ENCODE data around the gene ARHGEF11. TPM values are rescaled to one million over a fixed set of nuclear protein-coding genes. Genes with fewer than 3 reads are reported as not detected.

The ARHGEF11 gene
- total and polyA plus RNA-seq, 9 of the 15 experiments (the other 6 are each of a cell fraction or from before 2014, with no cell fraction given) = 0.14 to 15.5 (median 9.0) TPM

DNA sequence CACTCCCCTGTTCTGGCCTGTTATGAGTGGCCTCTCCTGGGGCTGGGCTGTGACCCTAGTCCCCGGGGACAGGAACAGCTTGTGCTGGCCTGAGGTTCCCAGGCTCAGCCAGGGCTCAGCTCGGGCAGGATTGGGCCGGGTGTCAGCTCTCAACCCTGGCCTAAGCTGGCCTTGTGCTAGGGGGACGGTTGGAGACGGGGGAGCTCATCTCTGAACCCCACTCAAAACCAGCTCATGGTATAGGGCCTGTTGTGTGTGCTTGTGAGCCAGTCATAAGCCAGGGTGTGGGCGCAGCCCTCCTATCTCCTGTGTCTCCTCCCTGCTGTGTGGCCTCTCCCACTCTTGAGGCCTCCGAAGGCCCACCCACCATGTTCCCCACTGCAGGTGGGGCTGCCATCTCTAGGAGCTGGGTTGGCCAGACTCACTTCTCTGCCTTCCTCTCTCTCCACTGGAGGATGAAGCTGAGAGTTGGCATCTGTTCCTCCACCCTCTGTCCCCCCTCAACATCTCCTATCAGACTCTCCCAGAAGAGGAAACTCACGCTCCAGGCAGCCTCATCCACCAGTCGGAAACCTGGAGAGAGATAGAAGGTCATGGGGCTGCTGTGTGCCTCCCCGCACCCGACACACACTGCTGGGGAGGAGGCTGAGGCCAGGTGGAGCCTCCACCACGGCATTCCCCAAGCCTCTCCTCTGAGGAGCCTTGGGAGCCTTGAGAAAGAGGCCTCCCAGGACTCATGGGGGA, 150.7 kb downstream of the ARHGEF11 start (continued):
- TF ChIP-seq, protein P1, sequence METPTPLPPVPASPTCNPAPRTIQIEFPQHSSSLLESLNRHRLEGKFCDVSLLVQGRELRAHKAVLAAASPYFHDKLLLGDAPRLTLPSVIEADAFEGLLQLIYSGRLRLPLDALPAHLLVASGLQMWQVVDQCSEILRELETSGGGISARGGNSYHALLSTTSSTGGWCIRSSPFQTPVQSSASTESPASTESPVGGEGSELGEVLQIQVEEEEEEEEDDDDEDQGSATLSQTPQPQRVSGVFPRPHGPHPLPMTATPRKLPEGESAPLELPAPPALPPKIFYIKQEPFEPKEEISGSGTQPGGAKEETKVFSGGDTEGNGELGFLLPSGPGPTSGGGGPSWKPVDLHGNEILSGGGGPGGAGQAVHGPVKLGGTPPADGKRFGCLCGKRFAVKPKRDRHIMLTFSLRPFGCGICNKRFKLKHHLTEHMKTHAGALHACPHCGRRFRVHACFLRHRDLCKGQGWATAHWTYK (CRISPR knock-in tag; IDR thresholded peaks at IDR 0.05) = 0 out of 2 replicates have a peak, but pooled peaks have one; percentile 10
- TF ChIP-seq EP300 (IDR thresholded peaks at IDR 0.05; ENCODE audit: low read length) = peak; percentile 53; the same call in 1 of the 2 replicates
- no peak for TF ChIP-seq NFATC3 (IDR thresholded peaks at IDR 0.05)
- TF ChIP-seq SMAD3 (CRISPR knock-in tag; conservative IDR thresholded peaks at IDR 0.05) = no peak
- TF ChIP-seq STAG1 (CRISPR knock-in tag; IDR thresholded peaks at IDR 0.05; ENCODE audit: borderline replicate concordance) = no peak
- no peak for TF ChIP-seq NCOA4 (IDR thresholded peaks at IDR 0.05; ENCODE audit: partially characterized antibody)
- TF ChIP-seq, protein P2, sequence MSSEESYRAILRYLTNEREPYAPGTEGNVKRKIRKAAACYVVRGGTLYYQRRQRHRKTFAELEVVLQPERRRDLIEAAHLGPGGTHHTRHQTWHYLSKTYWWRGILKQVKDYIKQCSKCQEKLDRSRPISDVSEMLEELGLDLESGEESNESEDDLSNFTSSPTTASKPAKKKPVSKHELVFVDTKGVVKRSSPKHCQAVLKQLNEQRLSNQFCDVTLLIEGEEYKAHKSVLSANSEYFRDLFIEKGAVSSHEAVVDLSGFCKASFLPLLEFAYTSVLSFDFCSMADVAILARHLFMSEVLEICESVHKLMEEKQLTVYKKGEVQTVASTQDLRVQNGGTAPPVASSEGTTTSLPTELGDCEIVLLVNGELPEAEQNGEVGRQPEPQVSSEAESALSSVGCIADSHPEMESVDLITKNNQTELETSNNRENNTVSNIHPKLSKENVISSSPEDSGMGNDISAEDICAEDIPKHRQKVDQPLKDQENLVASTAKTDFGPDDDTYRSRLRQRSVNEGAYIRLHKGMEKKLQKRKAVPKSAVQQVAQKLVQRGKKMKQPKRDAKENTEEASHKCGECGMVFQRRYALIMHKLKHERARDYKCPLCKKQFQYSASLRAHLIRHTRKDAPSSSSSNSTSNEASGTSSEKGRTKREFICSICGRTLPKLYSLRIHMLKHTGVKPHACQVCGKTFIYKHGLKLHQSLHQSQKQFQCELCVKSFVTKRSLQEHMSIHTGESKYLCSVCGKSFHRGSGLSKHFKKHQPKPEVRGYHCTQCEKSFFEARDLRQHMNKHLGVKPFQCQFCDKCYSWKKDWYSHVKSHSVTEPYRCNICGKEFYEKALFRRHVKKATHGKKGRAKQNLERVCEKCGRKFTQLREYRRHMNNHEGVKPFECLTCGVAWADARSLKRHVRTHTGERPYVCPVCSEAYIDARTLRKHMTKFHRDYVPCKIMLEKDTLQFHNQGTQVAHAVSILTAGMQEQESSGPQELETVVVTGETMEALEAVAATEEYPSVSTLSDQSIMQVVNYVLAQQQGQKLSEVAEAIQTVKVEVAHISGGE (CRISPR knock-in tag; IDR thresholded peaks at IDR 0.05) = peak in 1 of 3 experiments; percentile 69; a peak in 1 of 6 replicates
- TF ChIP-seq ZNF75A (CRISPR knock-in tag; IDR thresholded peaks at IDR 0.05) = no peak
- TF ChIP-seq TCF7 (IDR thresholded peaks at IDR 0.05; ENCODE audit: borderline replicate concordance) = no peak
- TF ChIP-seq, protein P3, sequence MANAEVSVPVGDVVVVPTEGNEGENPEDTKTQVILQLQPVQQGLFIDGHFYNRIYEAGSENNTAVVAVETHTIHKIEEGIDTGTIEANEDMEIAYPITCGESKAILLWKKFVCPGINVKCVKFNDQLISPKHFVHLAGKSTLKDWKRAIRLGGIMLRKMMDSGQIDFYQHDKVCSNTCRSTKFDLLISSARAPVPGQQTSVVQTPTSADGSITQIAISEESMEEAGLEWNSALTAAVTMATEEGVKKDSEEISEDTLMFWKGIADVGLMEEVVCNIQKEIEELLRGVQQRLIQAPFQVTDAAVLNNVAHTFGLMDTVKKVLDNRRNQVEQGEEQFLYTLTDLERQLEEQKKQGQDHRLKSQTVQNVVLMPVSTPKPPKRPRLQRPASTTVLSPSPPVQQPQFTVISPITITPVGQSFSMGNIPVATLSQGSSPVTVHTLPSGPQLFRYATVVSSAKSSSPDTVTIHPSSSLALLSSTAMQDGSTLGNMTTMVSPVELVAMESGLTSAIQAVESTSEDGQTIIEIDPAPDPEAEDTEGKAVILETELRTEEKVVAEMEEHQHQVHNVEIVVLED (CRISPR knock-in tag; IDR thresholded peaks at IDR 0.05) = no peak
- no peak for TF ChIP-seq CREBBP (IDR thresholded peaks at IDR 0.05; ENCODE audit: low read depth, low read length)
- peak; percentile 77; the same call in 1 of the 2 replicates for TF ChIP-seq ZNF263 (CRISPR knock-in tag; IDR thresholded peaks at IDR 0.05; ENCODE audit: borderline replicate concordance)
- TF ChIP-seq SRSF7 (optimal IDR thresholded peaks at IDR 0.05; ENCODE audit: low read depth, low read length) = no peak
- TF ChIP-seq SAFB (IDR thresholded peaks at IDR 0.05; ENCODE audit: borderline replicate concordance, low read depth, low read length) = no peak
- TF ChIP-seq, protein P4, sequence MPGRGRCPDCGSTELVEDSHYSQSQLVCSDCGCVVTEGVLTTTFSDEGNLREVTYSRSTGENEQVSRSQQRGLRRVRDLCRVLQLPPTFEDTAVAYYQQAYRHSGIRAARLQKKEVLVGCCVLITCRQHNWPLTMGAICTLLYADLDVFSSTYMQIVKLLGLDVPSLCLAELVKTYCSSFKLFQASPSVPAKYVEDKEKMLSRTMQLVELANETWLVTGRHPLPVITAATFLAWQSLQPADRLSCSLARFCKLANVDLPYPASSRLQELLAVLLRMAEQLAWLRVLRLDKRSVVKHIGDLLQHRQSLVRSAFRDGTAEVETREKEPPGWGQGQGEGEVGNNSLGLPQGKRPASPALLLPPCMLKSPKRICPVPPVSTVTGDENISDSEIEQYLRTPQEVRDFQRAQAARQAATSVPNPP (IDR thresholded peaks at IDR 0.05; ENCODE audit: borderline replicate concordance, insufficient read depth, insufficient read length) = no peak
- TF ChIP-seq NR2C1 (IDR thresholded peaks at IDR 0.05) = no peak
- TF ChIP-seq NR2C1 (tag; IDR thresholded peaks at IDR 0.05) = peak; percentile 59; the same call in 1 of the 2 replicates
- TF ChIP-seq SMAD2 (IDR thresholded peaks at IDR 0.05; ENCODE audit: low read depth, low read length) = no peak
- no peak for TF ChIP-seq SREBF1 (IDR thresholded peaks at IDR 0.05; ENCODE audit: borderline replicate concordance, low read depth, low read length)
- no peak for TF ChIP-seq NBN (IDR thresholded peaks at IDR 0.05; ENCODE audit: low read depth)
- no peak for TF ChIP-seq ZBTB8A (IDR thresholded peaks at IDR 0.05; ENCODE audit: partially characterized antibody)

Data from K562 (cell line).